Panc1 (cell line): ENCODE results near the gene KLHL3. TPM values are rescaled to one million over a fixed set of nuclear protein-coding genes. Genes with fewer than 3 reads are reported as not detected.

Experiments
- ATAC-seq: fragments of 200-7000 bp; cut with Tn5 transposase; 2 replicates; pipeline ENCODE4 v1.9.1; 2020; ENCODE audit warnings: mild to moderate bottlenecking, moderate library complexity
- Bru-seq: library from RNA; stranded (reverse); fragments of 400-500 nt; gene quantifications from one replicate; lab custom pipeline; 2021; lab: Mats Ljungman, UMichigan
- BruChase-seq, 2 experiments: library from RNA; stranded (reverse); fragments of 400-500 nt; gene quantifications; one replicate each; lab custom pipeline; 2021; lab: Mats Ljungman, UMichigan
- BruUV-seq: library from RNA; stranded (reverse); fragments of 400-500 nt; replicated peaks from 2 replicates; lab custom pipeline; 2021; lab: Mats Ljungman, UMichigan
- CTCF ChIA-PET: fragments of 300-600 bp; sonication (Branson Sonifier 250); formaldehyde crosslinking; loops from one replicate; lab custom pipeline; 2022; ENCODE audit warnings: antibody characterized with exemption; lab: Charles Lee
- POLR2A ChIA-PET: fragments of 300-600 bp; sonication (Branson Sonifier 250); formaldehyde crosslinking; loops from one replicate; lab custom pipeline; 2022; ENCODE audit warnings: antibody characterized with exemption; lab: Charles Lee
- DNase-seq: peaks from one replicate; pipeline ENCODE4 v3.0.0-alpha.2; 2010; ENCODE audit warnings: low read depth, low spot score
- H3K27ac ChIP-seq: 2 replicates; pipeline ENCODE4 v1.5.1; 2011; ENCODE audit warnings: mild to moderate bottlenecking, low read length, inconsistent platforms
- H3K27me3 ChIP-seq: fragments of 200-500 bp; sonication (Bioruptor generic); 2 replicates; pipeline ENCODE4 v1.6.0; 2014; ENCODE audit warnings: low read length, inconsistent platforms; ENCODE audit not compliant: control insufficient read depth, insufficient read depth
- H3K36me3 ChIP-seq: fragments of 200-500 bp; sonication (Bioruptor generic); 2 replicates; pipeline ENCODE4 v1.5.1; 2014; ENCODE audit warnings: inconsistent platforms, mild to moderate bottlenecking, low read length, moderate library complexity; ENCODE audit not compliant: control insufficient read depth, insufficient read depth
- H3K4me1 ChIP-seq: 2 replicates; pipeline ENCODE4 v1.5.1; 2011; ENCODE audit warnings: inconsistent platforms, mild to moderate bottlenecking, low read length, moderate library complexity; ENCODE audit not compliant: control insufficient read depth, insufficient read depth
- H3K4me3 ChIP-seq, 2 experiments: 2 replicates each; pipeline ENCODE4 v1.5.1; 2011 to 2012; ENCODE audit warnings: low read depth in 2 of 2, low read length in 2 of 2, mild to moderate bottlenecking in 2 of 2, inconsistent platforms in 1 of 2, moderate library complexity in 1 of 2
- H3K9me3 ChIP-seq: fragments of 200-500 bp; sonication (Bioruptor generic); 2 replicates; pipeline ENCODE4 v1.5.1; 2014; ENCODE audit warnings: low read depth, mild to moderate bottlenecking, inconsistent platforms, low read length, moderate library complexity; ENCODE audit not compliant: control insufficient read depth, insufficient read depth
- CTCF ChIP-seq: fragments of 450-650 bp; IDR thresholded peaks from 2 replicates; pipeline ENCODE4 v1.5.1; 2017; ENCODE audit warnings: mild to moderate bottlenecking
- POLR2AphosphoS5 ChIP-seq: IDR thresholded peaks from 2 replicates; pipeline ENCODE4 v1.6.1; 2012; ENCODE audit warnings: mild to moderate bottlenecking, low read depth, low read length, moderate library complexity
- REST ChIP-seq, 2 experiments: IDR thresholded peaks; 2 replicates each; pipeline ENCODE4 v1.6.1; 2011 to 2012; ENCODE audit warnings: low read depth in 2 of 2, control low read depth in 1 of 2, low read length in 1 of 2, mild to moderate bottlenecking in 1 of 2, moderate library complexity in 1 of 2; ENCODE audit not compliant: insufficient read depth in 1 of 2
- SIN3A ChIP-seq: IDR thresholded peaks from 2 replicates; pipeline ENCODE4 v1.6.1; 2012; ENCODE audit warnings: low read depth, mild to moderate bottlenecking, low read length, moderate library complexity, borderline replicate concordance; ENCODE audit not compliant: insufficient read depth
- TCF7L2 ChIP-seq: IDR thresholded peaks from 2 replicates; pipeline ENCODE4 v1.6.1; 2011; ENCODE audit warnings: mild to moderate bottlenecking, low read depth, low read length, inconsistent platforms
- in situ Hi-C: cut with HindIII; loops from 2 replicates; pipeline ENCODE4 v1.10.0; 2016; ENCODE audit warnings: low sequenced_read_pairs, low pct_unique_long_range_greater_than_20kb
- intact Hi-C: fragments of 100-400 bp; cut with micrococcal nuclease; formaldehyde crosslinking; loops from one replicate; pipeline ENCODE4 v1.10.0; 2022; ENCODE audit not compliant: unreplicated experiment
- long read RNA-seq: library from polyadenylated mRNA; unstranded; transcript quantifications from one replicate; pipeline ENCODE4 v2.0.0, GENCODE V29; 2021; ENCODE audit not compliant: unreplicated experiment
- polyA plus RNA-seq: library from polyadenylated mRNA; unstranded; fragments of >200 nt; gene quantifications from one replicate; pipeline ENCODE4 v1.2.1, GENCODE V29; 2012; ENCODE audit warnings: missing spikeins; ENCODE audit not compliant: insufficient read length
- total RNA-seq: library from RNA; stranded (reverse); gene quantifications from one replicate; pipeline ENCODE4 v1.2.1, GENCODE V29; 2021; ENCODE audit not compliant: unreplicated experiment

Gene KLHL3
- total RNA-seq (1.9 TPM), Bru-seq, nascent RNA (percentile 47 among the genes with signal in this experiment), BruChase-seq, experiment 1, labeled RNA remaining after a 2-hour chase (percentile 43 among the genes with signal in this experiment), BruChase-seq, experiment 2, labeled RNA remaining after a 6-hour chase (percentile 47 among the genes with signal in this experiment)
- 1.2 TPM for polyA plus RNA-seq
- long read RNA-seq: 0 reads

GRCh38 chr5:137735555-137736284 is at the start of gene KLHL3:
Gene KLHL3, minus strand, starts transcription at chr5:137736089. Its CDS starts 443 bp downstream, at chr5:137735646.
- no peaks in the 10 kb centered on the region for H3K9me3 ChIP-seq
- ChIA-PET CTCF (interaction anchor here (1.5 to 2.0 kb wide), 2 partner anchors 75 to 106 kb away, joined by 3 to 8 read pairs; no protein-coding TSS in a partner anchor), POLR2A (no interaction called here)
- H3K27me3 ChIP-seq: 0 out of 2 replicates have a peak, but pooled peaks cover 2% of the 10 kb centered on the region
- ATAC-seq (peak; percentile 83), DNase-seq (no peak)
- BruUV-seq: no TSS peak
- no peaks in the 10 kb centered on the region; the same call in 1 of the 2 replicates for H3K4me1 ChIP-seq
- intact Hi-C loops (loop anchor here (2.0 kb wide), 1 partner anchor 75 kb away; no protein-coding TSS in a partner anchor), in situ Hi-C loops (no loop called here)
- no peak for TF ChIP-seq SIN3A
- TF ChIP-seq CTCF: peak; percentile 49
- peak within 1 kb of the TSS; percentile 23 to 35 for H3K4me3 ChIP-seq
- H3K36me3 ChIP-seq: no peaks in the 10 kb centered on the region
- H3K27ac ChIP-seq: 0 out of 2 replicates have a peak within 1 kb of the TSS, but pooled peaks have one; percentile 9

DNA sequence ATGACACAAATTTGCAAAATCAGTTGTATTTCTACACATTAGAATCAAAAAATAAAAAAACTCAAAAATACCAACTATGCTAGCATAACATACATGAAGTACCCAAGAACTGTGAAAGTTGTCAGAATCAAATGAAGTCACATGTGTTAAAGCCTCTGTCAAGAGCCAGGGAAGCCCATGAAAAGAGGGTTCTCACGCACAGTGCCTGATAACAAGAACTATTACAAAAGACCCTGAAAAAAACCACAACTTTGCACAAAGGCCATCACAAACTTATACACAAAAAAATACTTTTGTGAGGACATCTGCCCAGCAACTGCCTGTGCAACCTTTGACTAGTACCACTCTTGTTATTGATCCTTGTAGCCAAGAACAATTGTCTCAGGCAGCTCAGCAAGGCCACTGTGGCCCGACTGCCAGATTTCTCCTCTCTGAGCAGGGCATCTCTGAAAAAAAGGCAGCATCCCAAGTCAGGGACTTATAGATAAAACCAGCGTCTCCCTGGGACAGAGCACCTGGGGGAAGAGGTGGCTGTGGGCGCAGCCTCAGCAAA is 47.2 kb upstream of the KLHL3 start:
- no peak for DNase-seq
- ChIA-PET CTCF (no interaction called here), POLR2A (no interaction called here)
- Histone ChIP-seq H3K36me3 (no peaks in the 10 kb centered on the region), H3K9me3 (no peaks in the 10 kb centered on the region), H3K27ac (no peak overlapping the region), H3K4me3 (no peak overlapping the region), H3K27me3 (peaks cover 3% of the 10 kb centered on the region; the same call in 1 of the 2 replicates), H3K4me1 (no peaks in the 10 kb centered on the region)
- in situ Hi-C loops: no loop called here
- ATAC-seq: no peak
- TF ChIP-seq POLR2AphosphoS5: no peak
- no peak for TF ChIP-seq TCF7L2
- TF ChIP-seq REST (IDR thresholded peaks at IDR 0.05; ENCODE audit: insufficient read depth in 1 of 2, low read depth in 2 of 2, low read length in 1 of 2): no peak
- no peak for TF ChIP-seq SIN3A
- TF ChIP-seq CTCF: no peak
- no TSS peak for BruUV-seq
- intact Hi-C loops: no loop called here
